Central memory CD4-positive, alpha-beta T cell (primary cell): ENCODE measurements around the gene FETUB.

Experiments
- DNase-seq: peaks from one replicate; pipeline ENCODE4 v3.0.0; 2022
- total RNA-seq, 3 experiments: gene quantifications; one replicate each; lab custom pipeline; 2026; lab: John Stamatoyannopoulos, UW

FETUB gene
- total RNA-seq: 0 reads per million in 3 experiments

GRCh38 chr3:186639778-186640472 lies at the start of gene FETUB:
Gene FETUB (plus strand): TSS chr3:186640399. CDS start chr3:186640461, 62 bp downstream.
- no peak for DNase-seq

GRCh38 chr3:186590580-186591295 lies 49.5 kb upstream of the FETUB start:
- no peak for DNase-seq

GRCh38 chr3:186592682-186593081 lies 47.5 kb upstream of the FETUB start:
- DNase-seq: no peak

DNA sequence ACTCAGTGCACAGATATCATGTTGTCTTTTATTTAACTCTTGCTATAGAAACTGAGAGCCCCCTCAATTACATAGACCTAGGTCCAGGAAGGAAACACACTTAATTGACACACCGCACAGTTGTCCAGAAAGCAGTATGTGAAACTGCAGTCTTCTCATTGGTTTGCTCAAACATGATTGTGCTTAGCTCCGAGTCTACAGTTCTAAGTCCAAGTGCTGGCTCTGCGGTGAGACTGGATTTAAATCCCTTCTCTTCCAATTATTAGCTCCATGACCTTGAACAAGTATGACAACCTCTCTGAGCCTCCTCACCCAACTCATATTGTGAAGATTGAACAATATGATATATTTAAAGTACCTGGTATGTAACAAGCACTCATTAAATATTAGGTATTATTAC lies 46.3 kb upstream of the FETUB start:
- DNase-seq: no peak

- DNase-seq: no peak
These were observed 45.5 kb upstream of the FETUB start for GRCh38 chr3:186594591-186595113.

- no peak for DNase-seq
These were observed 43.5 kb upstream of the FETUB start for GRCh38 chr3:186596568-186597287.

DNA sequence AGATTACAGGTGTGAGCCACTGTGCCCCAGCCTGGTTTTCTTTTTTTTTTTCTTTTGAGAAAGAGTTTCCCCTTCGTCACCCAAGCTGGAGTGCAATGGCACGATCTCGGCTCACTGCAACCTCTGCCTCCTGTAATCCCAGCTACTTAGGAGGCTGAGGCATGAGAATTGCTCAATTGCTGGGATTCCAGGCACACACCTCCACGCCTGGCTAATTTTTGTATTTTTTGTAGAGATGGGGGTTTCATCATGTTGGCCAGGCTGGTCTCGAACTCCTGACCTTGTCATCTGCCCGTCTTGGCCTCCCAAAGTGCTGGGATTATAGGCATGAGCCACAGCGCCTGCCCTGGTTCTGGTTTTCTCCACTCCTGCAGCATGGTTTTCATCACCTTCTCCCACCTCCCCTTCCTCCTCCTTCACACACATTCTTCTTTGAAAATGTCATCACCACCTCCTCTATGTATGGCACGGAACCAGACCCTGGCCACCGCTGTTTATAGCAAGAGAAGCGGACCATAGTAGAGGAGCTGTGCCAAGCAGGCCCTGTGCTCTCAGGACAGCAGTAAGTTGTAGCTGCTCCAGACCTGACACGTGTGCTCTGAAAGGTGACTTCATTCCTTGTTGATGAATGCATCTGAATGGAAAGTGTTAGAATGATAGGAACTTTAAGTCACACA lies 42.0 kb upstream of the FETUB start:
- no peak for DNase-seq

GRCh38 chr3:186598794-186599141 lies 41.4 kb upstream of the FETUB start:
- DNase-seq: no peak

- no peak for DNase-seq
These were observed 40.9 kb upstream of the FETUB start for GRCh38 chr3:186599142-186599784.

GRCh38 chr3:186599785-186600166 lies 40.4 kb upstream of the FETUB start:
- DNase-seq: no peak

DNA sequence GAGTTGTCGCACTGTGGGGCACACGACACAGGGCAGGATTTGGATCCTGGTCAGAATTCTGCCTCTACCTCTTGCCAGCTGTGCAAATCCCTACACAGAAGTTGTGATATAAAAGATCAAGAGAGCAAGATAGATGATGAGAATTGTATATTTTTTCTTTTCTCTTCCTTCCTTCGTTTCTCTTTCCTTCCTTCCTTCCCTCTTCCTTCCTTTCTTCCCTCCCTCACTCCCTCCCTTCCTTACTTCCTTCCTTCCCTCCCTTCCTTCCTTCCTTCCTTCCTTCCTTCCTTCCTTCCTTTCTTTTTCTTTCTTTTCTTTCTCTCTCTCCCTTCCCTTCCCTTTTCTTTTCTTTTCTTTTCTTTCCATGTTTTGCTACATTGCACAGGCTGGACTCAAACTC lies 39.3 kb upstream of the FETUB start:
- no peak for DNase-seq

- DNase-seq: no peak
These were observed 37.0 kb upstream of the FETUB start for GRCh38 chr3:186603159-186603558.

DNA sequence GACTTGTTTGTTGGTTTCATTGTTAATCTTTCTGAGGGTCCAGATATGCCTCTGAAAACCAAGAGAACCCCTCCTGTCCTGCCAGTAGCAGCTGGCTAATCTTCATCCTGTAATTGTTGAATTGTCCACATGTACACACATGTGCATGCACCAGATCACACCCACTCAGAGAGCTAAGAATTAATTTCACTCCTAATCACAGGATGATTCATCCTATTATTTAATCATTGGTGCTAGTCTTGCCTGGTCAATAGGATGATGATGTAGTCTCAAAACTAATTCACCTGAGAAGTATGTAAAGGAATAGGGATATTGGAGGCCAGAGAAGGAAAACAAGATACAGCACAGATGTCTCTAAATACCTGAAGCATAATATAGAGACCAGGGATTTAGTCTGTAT lies 35.1 kb upstream of the FETUB start:
- no peak for DNase-seq

DNA sequence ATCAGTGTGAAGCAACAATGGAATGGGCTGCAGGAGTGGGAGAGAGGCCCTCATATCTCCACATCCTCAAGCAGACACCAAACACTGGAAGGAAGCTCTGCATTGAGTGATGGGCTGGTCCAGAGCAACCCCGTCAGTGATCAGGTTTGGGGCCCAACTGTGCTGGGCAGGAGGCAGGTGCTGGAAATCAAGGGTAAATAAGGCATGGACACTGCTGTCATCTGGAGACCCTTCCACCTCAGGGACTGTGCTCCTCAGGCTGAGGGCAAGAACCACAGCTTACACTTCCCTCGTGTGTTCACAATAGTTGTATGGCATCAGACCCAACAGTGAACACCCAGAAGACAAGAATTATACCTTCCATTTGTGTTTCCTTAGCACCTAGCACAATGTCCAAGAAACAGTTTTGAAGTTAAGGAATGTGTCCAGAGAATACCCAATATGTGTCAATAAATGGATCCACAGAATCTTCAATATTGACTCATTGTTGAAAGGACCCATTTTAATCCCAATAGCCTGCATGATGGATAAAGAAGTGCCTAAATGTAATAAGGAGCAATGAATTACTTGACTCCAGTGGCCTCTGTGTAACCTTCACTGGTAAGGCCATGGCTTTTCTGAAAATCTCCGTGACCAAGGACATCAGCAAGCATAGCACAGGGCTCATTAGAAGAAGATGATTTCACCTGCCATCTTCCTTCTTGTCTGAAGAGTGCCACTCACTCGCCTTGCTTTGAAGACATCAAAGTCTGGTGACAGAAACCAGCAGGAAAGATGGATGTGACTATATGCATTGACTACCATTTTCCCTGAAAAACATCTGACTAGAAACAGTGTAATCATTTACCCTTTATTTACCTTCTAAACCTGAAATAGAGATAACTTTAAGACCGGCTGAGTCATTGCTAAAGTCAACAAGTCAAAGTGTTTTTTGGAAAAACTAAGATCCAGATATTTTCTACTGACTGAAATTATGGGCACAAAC lies 34.3 kb upstream of the FETUB start:
- DNase-seq: no peak

DNA sequence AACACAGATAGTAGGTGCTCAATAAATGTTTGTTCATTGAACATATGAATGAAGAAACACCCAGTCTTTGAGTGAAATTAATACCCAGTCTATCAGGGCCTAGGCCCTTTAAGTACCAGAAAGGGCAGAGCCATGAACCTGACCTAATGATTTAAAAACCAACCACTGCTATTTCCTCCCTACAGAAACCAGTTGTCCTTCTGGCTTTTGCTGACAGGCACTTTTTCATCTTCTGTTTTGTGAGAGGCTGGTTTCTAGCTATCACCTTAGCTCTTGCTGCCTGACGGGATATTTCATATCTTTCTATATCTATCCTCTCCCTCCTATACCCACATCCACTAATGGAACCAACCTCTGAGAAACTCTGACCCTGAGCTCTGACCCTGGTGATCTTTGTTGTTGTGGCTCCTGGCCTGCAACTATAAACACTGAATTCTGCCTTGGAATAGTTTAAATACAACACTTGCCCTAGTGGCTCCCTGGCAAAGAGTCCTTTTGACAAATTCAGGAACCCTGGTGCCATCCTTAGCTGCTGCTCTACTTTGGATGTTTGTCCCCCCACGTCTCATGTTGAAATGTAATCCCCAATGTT lies 31.5 kb upstream of the FETUB start:
- no peak for DNase-seq

- DNase-seq: no peak
These were observed 30.8 kb upstream of the FETUB start for GRCh38 chr3:186609247-186609868.

DNA sequence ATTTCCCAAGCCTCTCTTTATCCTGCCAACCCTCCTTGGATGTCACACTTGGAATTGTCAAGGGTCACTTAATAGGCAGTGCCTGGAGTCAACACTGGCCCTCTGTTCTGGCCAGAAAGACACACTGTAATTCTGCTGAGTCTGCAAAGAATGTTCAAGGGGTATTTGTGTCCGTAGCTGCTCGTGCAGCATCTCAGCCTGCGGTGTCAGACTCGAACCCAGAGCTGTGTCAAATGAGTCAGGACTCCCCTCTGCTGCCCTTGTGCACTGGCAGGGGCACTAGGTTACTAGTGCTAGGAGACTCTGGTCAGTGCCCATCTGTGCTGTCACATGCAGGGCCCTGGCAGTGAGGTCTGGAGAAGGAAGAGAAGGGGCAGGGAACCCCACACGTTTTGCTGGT lies 28.1 kb upstream of the FETUB start:
- DNase-seq: no peak

DNA sequence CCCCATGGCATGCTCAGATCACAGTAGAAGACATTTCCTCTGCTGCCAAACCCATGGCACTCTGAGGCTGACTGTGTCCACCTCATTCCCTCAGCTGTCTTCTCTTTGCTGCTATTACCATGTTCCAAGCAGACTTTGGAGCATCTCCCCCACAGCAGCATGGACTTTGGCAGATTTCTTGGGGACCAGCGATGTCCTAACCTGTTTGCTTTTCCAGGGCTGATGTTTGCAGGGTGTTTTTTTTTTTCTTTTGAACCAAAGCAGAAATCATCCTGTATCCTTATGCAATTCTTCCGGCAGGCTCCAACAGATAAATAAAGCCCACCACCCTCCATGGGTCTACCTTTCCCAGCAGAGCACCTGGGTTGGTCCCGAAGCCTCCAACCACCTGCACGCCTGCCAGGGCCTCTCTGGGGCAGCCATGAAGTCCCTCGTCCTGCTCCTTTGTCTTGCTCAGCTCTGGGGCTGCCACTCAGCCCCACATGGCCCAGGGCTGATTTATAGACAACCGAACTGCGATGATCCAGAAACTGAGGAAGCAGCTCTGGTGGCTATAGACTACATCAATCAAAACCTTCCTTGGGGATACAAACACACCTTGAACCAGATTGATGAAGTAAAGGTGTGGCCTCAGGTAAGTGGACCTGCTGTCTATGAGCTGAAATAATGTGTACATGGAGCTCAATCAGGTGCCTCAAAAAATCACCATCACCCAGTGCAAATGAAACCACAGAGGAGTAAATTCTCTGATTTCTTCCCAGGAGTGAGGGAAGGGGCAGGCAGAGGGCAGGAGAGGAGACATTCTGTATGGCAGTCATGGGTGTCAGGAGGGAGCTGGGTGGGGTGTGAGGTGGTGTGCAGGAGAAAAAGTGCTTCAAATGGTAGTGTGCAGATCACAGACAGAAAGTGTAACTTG lies 27.2 kb upstream of the FETUB start, which contains the start of gene AHSG:
TSS of gene AHSG (plus strand) at position 340 of the 916 bp plus-strand sequence. CDS start at position 422, 82 bp downstream.
- DNase-seq: no peak

GRCh38 chr3:186613637-186614265 lies 26.4 kb upstream of the FETUB start:
- no peak for DNase-seq
